H1 (cell line): ENCODE measurements around the gene ADARB2. TPM values are rescaled to one million over a fixed set of nuclear protein-coding genes. Genes with fewer than 3 reads are reported as not detected.

Experiments
- CTCF ChIA-PET: fragments of 300-600 bp; sonication (Branson Sonifier 250); formaldehyde crosslinking; loops from one replicate; lab custom pipeline; 2021; ENCODE audit not compliant: partially characterized antibody; lab: Charles Lee
- POLR2A ChIA-PET: fragments of 300-600 bp; sonication (Branson Sonifier 250); formaldehyde crosslinking; loops from one replicate; lab custom pipeline; 2021; ENCODE audit warnings: inconsistent platforms; ENCODE audit not compliant: partially characterized antibody; lab: Charles Lee
- DNase-seq, 2 experiments: peaks; one replicate each; pipeline versions ENCODE4 v3.0.0 to v3.0.0-alpha.2; 2010 to 2022; ENCODE audit warnings: low spot score in 2 of 2, low read depth in 1 of 2, mixed read lengths in 1 of 2
- FAIRE-seq: peaks from 2 replicates; lab custom pipeline; 2011; peaks lifted over from hg19 to GRCh38; lab: Jason Lieb, UNC
- H2AFZ ChIP-seq: 2 replicates; pipeline ENCODE4 v1.8.1; 2012; ENCODE audit warnings: low read length, inconsistent platforms
- H2AK5ac ChIP-seq: 2 replicates; pipeline ENCODE4 v1.6.1; 2013; ENCODE audit warnings: low read depth, low read length
- H2BK120ac ChIP-seq: replicated peaks from 2 replicates; pipeline ENCODE3; 2013; ENCODE audit warnings: low read depth, low read length, inconsistent platforms
- H2BK12ac ChIP-seq: 2 replicates; pipeline ENCODE4 v1.6.1; 2013; ENCODE audit warnings: low read depth, low read length
- H2BK15ac ChIP-seq: 2 replicates; pipeline ENCODE4 v1.6.1; 2013; ENCODE audit warnings: low read length
- H2BK20ac ChIP-seq: 2 replicates; pipeline ENCODE4 v1.6.1; 2013; ENCODE audit warnings: low read length
- H2BK5ac ChIP-seq: 2 replicates; pipeline ENCODE4 v1.6.1; 2013; ENCODE audit warnings: low read depth, low read length
- H3K14ac ChIP-seq: 2 replicates; pipeline ENCODE4 v1.6.1; 2013; ENCODE audit warnings: inconsistent platforms; ENCODE audit not compliant: insufficient read length
- H3K18ac ChIP-seq: 2 replicates; pipeline ENCODE4 v1.6.1; 2013; ENCODE audit warnings: low read length; ENCODE audit errors: extremely low read depth
- H3K23ac ChIP-seq: 2 replicates; pipeline ENCODE4 v1.6.1; 2013; ENCODE audit warnings: inconsistent platforms; ENCODE audit not compliant: insufficient read length
- H3K23me2 ChIP-seq: 2 replicates; pipeline ENCODE4 v1.6.1; 2013; ENCODE audit warnings: low read depth, low read length
- H3K27ac ChIP-seq: 2 replicates; pipeline ENCODE4 v1.6.1; 2011; ENCODE audit warnings: low read depth, low read length, inconsistent platforms
- H3K27me3 ChIP-seq, 4 experiments: replicated peaks in 1 of 4; 1 replicate in 1 of 4; 2 replicates in 3 of 4; pipeline versions ENCODE4 v1.6.1 to v1.8.1; 2011 to 2013; ENCODE audit warnings: low read length in 3 of 4, mild to moderate bottlenecking in 3 of 4, inconsistent platforms in 2 of 4, mixed read lengths in 2 of 4, moderate library complexity in 1 of 4; ENCODE audit not compliant: control insufficient read depth in 3 of 4, insufficient read depth in 3 of 4; ENCODE audit errors: extremely low read depth in 1 of 4
- H3K36me3 ChIP-seq, 4 experiments: 2 replicates each; pipeline versions ENCODE4 v1.6.1 to v1.8.1; 2011 to 2013; ENCODE audit warnings: mild to moderate bottlenecking in 4 of 4, low read length in 3 of 4, moderate library complexity in 2 of 4, control low read depth in 1 of 4, inconsistent platforms in 1 of 4; ENCODE audit not compliant: insufficient read depth in 4 of 4, control insufficient read depth in 2 of 4
- H3K4ac ChIP-seq: replicated peaks from 2 replicates; pipeline ENCODE3; 2013; ENCODE audit warnings: low read length, low read depth, mixed read lengths, inconsistent platforms; ENCODE audit not compliant: insufficient read length
- H3K4me1 ChIP-seq, 4 experiments: replicated peaks in 1 of 4; 1 replicate in 1 of 4; 2 replicates in 3 of 4; pipeline versions ENCODE4 v1.6.1 to v1.8.1; 2011 to 2013; ENCODE audit warnings: low read length in 3 of 4, inconsistent platforms in 2 of 4, mixed read lengths in 1 of 4; ENCODE audit not compliant: insufficient read depth in 4 of 4, control insufficient read depth in 3 of 4
- H3K4me2 ChIP-seq, 2 experiments: 2 replicates each; pipeline versions ENCODE4 v1.6.1 to v1.8.1; 2011 to 2013; ENCODE audit warnings: low read depth in 2 of 2, low read length in 2 of 2, control low read depth in 1 of 2, inconsistent platforms in 1 of 2, mild to moderate bottlenecking in 1 of 2; ENCODE audit not compliant: insufficient read depth in 1 of 2
- H3K4me3 ChIP-seq, 4 experiments: fragments of 200-600, 300-600 bp in 1 of 4; sonication (generic), shearing (Covaris generic), sonication (Bioruptor Twin) in 1 of 4; 2 replicates each; pipeline versions ENCODE4 v1.5.1 to v1.8.1; 2011 to 2016; ENCODE audit warnings: low read length in 4 of 4, low read depth in 3 of 4, control low read depth in 2 of 4, inconsistent platforms in 2 of 4, mild to moderate bottlenecking in 2 of 4, mixed read lengths in 1 of 4, moderate library complexity in 1 of 4; ENCODE audit not compliant: insufficient read depth in 2 of 4; ENCODE audit errors: extremely low read depth in 1 of 4
- H3K56ac ChIP-seq: replicated peaks from 2 replicates; pipeline ENCODE3; 2013; ENCODE audit warnings: low read depth, mild to moderate bottlenecking, mixed read lengths, low read length, inconsistent platforms; ENCODE audit not compliant: insufficient read length
- H3K79me1 ChIP-seq: 2 replicates; pipeline ENCODE4 v1.6.1; 2013; ENCODE audit warnings: low read depth, low read length, control low read depth
- H3K79me2 ChIP-seq, 2 experiments: 2 replicates each; pipeline versions ENCODE4 v1.6.1 to v1.8.1; 2012 to 2013; ENCODE audit warnings: low read length in 2 of 2, mild to moderate bottlenecking in 2 of 2, inconsistent platforms in 1 of 2; ENCODE audit not compliant: insufficient read depth in 2 of 2, control insufficient read depth in 1 of 2
- H3K9ac ChIP-seq, 4 experiments: replicated peaks in 1 of 4; 1 replicate in 1 of 4; 2 replicates in 3 of 4; pipeline versions ENCODE4 v1.6.1 to v1.8.1; 2011 to 2013; ENCODE audit warnings: low read depth in 3 of 4, low read length in 3 of 4, control low read depth in 2 of 4, mild to moderate bottlenecking in 2 of 4, moderate library complexity in 2 of 4, inconsistent platforms in 1 of 4; ENCODE audit errors: extremely low read depth in 1 of 4
- H3K9me3 ChIP-seq, 2 experiments: 2 replicates each; pipeline versions ENCODE4 v1.6.1 to v1.8.1; 2012 to 2013; ENCODE audit warnings: mild to moderate bottlenecking in 2 of 2, moderate library complexity in 2 of 2, control low read depth in 1 of 2, inconsistent platforms in 1 of 2, low read depth in 1 of 2, low read length in 1 of 2, mixed read lengths in 1 of 2; ENCODE audit not compliant: insufficient read depth in 2 of 2
- H4K20me1 ChIP-seq, 2 experiments: replicated peaks in 1 of 2; 2 replicates each; pipeline versions ENCODE3 to v1.8.1; 2011 to 2013; ENCODE audit warnings: inconsistent platforms in 2 of 2, low read length in 2 of 2, mild to moderate bottlenecking in 1 of 2; ENCODE audit not compliant: insufficient read depth in 2 of 2, control insufficient read depth in 1 of 2
- H4K5ac ChIP-seq: 2 replicates; pipeline ENCODE4 v1.6.1; 2013; ENCODE audit warnings: low read length, low read depth, mixed read lengths, inconsistent platforms; ENCODE audit not compliant: insufficient read length
- H4K8ac ChIP-seq: 2 replicates; pipeline ENCODE4 v1.8.0; 2013; ENCODE audit warnings: mild to moderate bottlenecking, moderate library complexity, low read length, inconsistent platforms; ENCODE audit not compliant: insufficient read depth; ENCODE audit errors: extremely low read depth
- H4K91ac ChIP-seq: replicated peaks from 2 replicates; pipeline ENCODE3; 2013; ENCODE audit warnings: low read length, mixed read lengths, inconsistent platforms; ENCODE audit not compliant: insufficient read length
- E2F6 ChIP-seq: IDR thresholded peaks from 2 replicates; pipeline ENCODE4 v1.6.1; 2012; ENCODE audit warnings: inconsistent platforms
- GTF2F1 ChIP-seq: IDR thresholded peaks from 2 replicates; pipeline ENCODE4 v1.6.1; 2012; ENCODE audit warnings: low read depth, low read length, improper control_type of control experiment, borderline replicate concordance
- PHF8 ChIP-seq: fragments of 200-600 bp; sonication (generic); conservative IDR thresholded peaks from 2 replicates; pipeline ENCODE4 v1.7.1; 2012; ENCODE audit warnings: low read depth, mild to moderate bottlenecking, inconsistent platforms, low read length, moderate library complexity
- POLR2AphosphoS5 ChIP-seq: IDR thresholded peaks from 2 replicates; pipeline ENCODE4 v1.6.1; 2011; ENCODE audit warnings: low read depth, low read length
- RXRA ChIP-seq: IDR thresholded peaks from 2 replicates; pipeline ENCODE4 v1.6.1; 2011; ENCODE audit warnings: low read depth, mild to moderate bottlenecking, low read length, moderate library complexity; ENCODE audit not compliant: insufficient read depth
- SIN3A ChIP-seq, 2 experiments: IDR thresholded peaks in 1 of 2; conservative IDR thresholded peaks in 1 of 2; 2 replicates each; pipeline ENCODE4 v1.6.1; 2011 to 2012; ENCODE audit warnings: low read length in 2 of 2, improper control_type of control experiment in 1 of 2, low read depth in 1 of 2, mild to moderate bottlenecking in 1 of 2
- SP1 ChIP-seq: IDR thresholded peaks from 2 replicates; pipeline ENCODE4 v1.6.1; 2011; ENCODE audit warnings: low read depth, low read length
- TAF1 ChIP-seq: IDR thresholded peaks from 2 replicates; pipeline ENCODE4 v1.6.1; 2011; ENCODE audit warnings: mild to moderate bottlenecking, low read depth, low read length
- TAF7 ChIP-seq: optimal IDR thresholded peaks from 2 replicates; pipeline ENCODE3; 2011; ENCODE audit warnings: low read depth, mild to moderate bottlenecking, inconsistent platforms, low read length, moderate library complexity, borderline replicate concordance
- USF2 ChIP-seq: IDR thresholded peaks from 2 replicates; pipeline ENCODE4 v1.6.1; 2011; ENCODE audit warnings: low read length, improper control_type of control experiment
- ZNF274 ChIP-seq: IDR thresholded peaks from 2 replicates; pipeline ENCODE4 v1.7.0; 2012; ENCODE audit warnings: low read length, borderline replicate concordance; ENCODE audit errors: extremely low read depth
- WGBS, 2 experiments: shearing (Covaris generic) in 1 of 2; methylation state at CpG; one replicate each; pipeline versions ENCODE4 v1.1.6 to v1.1.7; 2013 to 2015; ENCODE audit warnings: low lambda C conversion rate in 2 of 2, mixed read lengths in 2 of 2, inconsistent platforms in 1 of 2, low coverage in 1 of 2, missing lambda C conversion rate in 1 of 2; ENCODE audit not compliant: insufficient replicate concordance in 2 of 2, insufficient coverage in 1 of 2, insufficient read length in 1 of 2; ENCODE audit errors: extremely low coverage in 1 of 2, missing lambda C conversion rate in 1 of 2; 5-methylcytosine and 5-hydroxymethylcytosine counted together
- polyA plus RNA-seq, 7 experiments: library from polyadenylated mRNA; depleted of rRNA in 3 of 7; stranded (reverse) in 5 of 7; unstranded in 2 of 7; fragments of >200 nt in 5 of 7; fragments of 200-250 nt in 2 of 7; gene quantifications; 1 replicate in 5 of 7; 2 replicates in 1 of 7; 4 replicates in 1 of 7; pipeline versions ENCODE4 v1.2.1 to v1.2.3, GENCODE V29; 2011 to 2013; ENCODE audit warnings: missing spikeins in 2 of 7, mixed read lengths in 2 of 7
- total RNA-seq: library from RNA; stranded (reverse); fragmentation: NEBNext Ultra II Directional; extraction: Animal tissue kit (Norgen Biotek cat#: 25700); gene quantifications from 2 replicates; pipeline ENCODE4 v1.2.1, GENCODE V29; 2021
- TF ChIP-seq, protein P1 (sequence below): IDR thresholded peaks from 2 replicates; pipeline ENCODE4 v1.6.1; 2012; ENCODE audit warnings: inconsistent platforms

The ADARB2 gene
- total and polyA plus RNA-seq, 2 of the 8 experiments (the other 6 are each of a cell fraction or from before 2014, with no cell fraction given) = 2.2 to 2.8 TPM

- no peak overlapping the region for H4K5ac ChIP-seq
- H2BK15ac ChIP-seq = no peak overlapping the region
- no peak overlapping the region for H2BK120ac ChIP-seq
- no peak overlapping the region for H3K56ac ChIP-seq
- H4K20me1 ChIP-seq = no peaks in the 10 kb centered on the region
- H4K91ac ChIP-seq = no peak overlapping the region
- H2AFZ ChIP-seq = no peak overlapping the region
- H3K36me3 ChIP-seq = no peaks in the 10 kb centered on the region
- H3K4me2 ChIP-seq = no peak overlapping the region
- no peaks in the 10 kb centered on the region for H3K27me3 ChIP-seq
- no peak overlapping the region for H2BK5ac ChIP-seq
- no peak overlapping the region for H3K23ac ChIP-seq
- ChIA-PET CTCF (no interaction called here), POLR2A (no interaction called here)
- no peaks in the 10 kb centered on the region for H3K79me1 ChIP-seq
- H2BK20ac ChIP-seq = no peak overlapping the region
- DNase-seq (no peak), FAIRE-seq (no peak)
- no peak overlapping the region for H2AK5ac ChIP-seq
- H3K14ac ChIP-seq = no peak overlapping the region
- no peaks in the 10 kb centered on the region for H3K9me3 ChIP-seq
- no peaks in the 10 kb centered on the region for H3K79me2 ChIP-seq
- H3K9ac ChIP-seq = no peak overlapping the region
- no peaks in the 10 kb centered on the region for H3K23me2 ChIP-seq
- no peak overlapping the region for H3K4ac ChIP-seq
- H3K27ac ChIP-seq = no peak overlapping the region
- H3K4me3 ChIP-seq = no peak overlapping the region
- 97% methylated on average over 3 of the region's 3 CpGs; no CpG with 5 or more reads in 1 of the 2 experiments for WGBS, 2 experiments
- H4K8ac ChIP-seq = peak overlapping the region; percentile 23; the same call in 1 of the 2 replicates
- peaks cover 0 to 5% (median 1%) of the 10 kb centered on the region in 4 experiments; a peak in 2 of 7 replicates for H3K4me1 ChIP-seq
- no peak overlapping the region for H3K18ac ChIP-seq
- H2BK12ac ChIP-seq = no peak overlapping the region
- TF ChIP-seq TAF1 (no peak), SP1 (no peak), PHF8 (no peak), TAF7 (no peak), SIN3A (conservative IDR thresholded peaks at IDR 0.05 in 1 of 2, IDR thresholded peaks at IDR 0.05 in 1 of 2; ENCODE audit: low read depth in 1 of 2, low read length in 2 of 2) (no peak), ZNF274 (no peak), RXRA (no peak), GTF2F1 (no peak), POLR2AphosphoS5 (no peak), E2F6 (no peak), USF2 (no peak)
- TF ChIP-seq, protein P1, sequence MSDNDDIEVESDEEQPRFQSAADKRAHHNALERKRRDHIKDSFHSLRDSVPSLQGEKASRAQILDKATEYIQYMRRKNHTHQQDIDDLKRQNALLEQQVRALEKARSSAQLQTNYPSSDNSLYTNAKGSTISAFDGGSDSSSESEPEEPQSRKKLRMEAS = no peak
Observed at GRCh38 chr10:1661416-1661815, 75.9 kb downstream of the ADARB2 start.
